GM20000 (cell line): ENCODE results near the gene XYLB.

Source experiments
- DNase-seq: peaks from one replicate; pipeline ENCODE4 v3.0.0; 2012; ENCODE audit warnings: low spot score
- CTCF ChIP-seq: IDR thresholded peaks from 2 replicates; pipeline ENCODE4 v1.5.1; 2012; ENCODE audit warnings: mild to moderate bottlenecking, control low read depth; ENCODE audit errors: extremely low read depth, missing control alignments

Gene XYLB

GRCh38 chr3:38366082-38366481, 19.5 kb downstream of the XYLB start:
- DNase-seq = no peak
- TF ChIP-seq CTCF = no peak

GRCh38 chr3:38367779-38368178, 21.2 kb downstream of the XYLB start:
- DNase-seq = no peak
- TF ChIP-seq CTCF = no peak

- no peak for TF ChIP-seq CTCF
These were observed 21.7 kb downstream of the XYLB start for GRCh38 chr3:38368238-38368637.

GRCh38 chr3:38369186-38369585, 22.6 kb downstream of the XYLB start:
- TF ChIP-seq CTCF = no peak

More at GRCh38 chr3:38368238-38368637, 21.7 kb downstream of the XYLB start:
- no peak for DNase-seq

GRCh38 chr3:38370149-38370548, 23.6 kb downstream of the XYLB start:
- no peak for TF ChIP-seq CTCF
- no peak for DNase-seq

More at GRCh38 chr3:38369186-38369585, 22.6 kb downstream of the XYLB start:
- no peak for DNase-seq

GRCh38 chr3:38370861-38371260, 24.3 kb downstream of the XYLB start:
- TF ChIP-seq CTCF = no peak
- DNase-seq = no peak

GRCh38 chr3:38371541-38372213, 25.1 kb downstream of the XYLB start:
- DNase-seq = no peak
- TF ChIP-seq CTCF = no peak
